NCI-H1048 (cell line): ENCODE data around the gene LRRTM4.

ENCODE experiments used
- DNase-seq: peaks from one replicate; lab custom pipeline; 2025; lab: John Stamatoyannopoulos, UW

The LRRTM4 gene

GRCh38 chr2:77521931-77522470 lies at the start of gene LRRTM4:
Gene LRRTM4 (minus strand): TSS chr2:77522376.
- DNase-seq: no peak

- no peak for DNase-seq
Observed at GRCh38 chr2:77571545-77571944, 49.4 kb upstream of the LRRTM4 start.

- DNase-seq: no peak
Observed at GRCh38 chr2:77567723-77568122, 45.5 kb upstream of the LRRTM4 start.

- DNase-seq: no peak
Observed at GRCh38 chr2:77566582-77566981, 44.4 kb upstream of the LRRTM4 start.

GRCh38 chr2:77566131-77566530 lies 44.0 kb upstream of the LRRTM4 start:
- no peak for DNase-seq

- DNase-seq: no peak
Observed at GRCh38 chr2:77552956-77553355, 30.8 kb upstream of the LRRTM4 start.

- DNase-seq: no peak
Observed at GRCh38 chr2:77538031-77538430, 15.9 kb upstream of the LRRTM4 start.

GRCh38 chr2:77522888-77523287 lies 712 bp upstream of the LRRTM4 start:
- DNase-seq: no peak

GRCh38 chr2:77521548-77521891 lies 656 bp downstream of the LRRTM4 start:
- DNase-seq: no peak

- no peak for DNase-seq
Observed at GRCh38 chr2:77520641-77521547, 1.3 kb downstream of the LRRTM4 start.

GRCh38 chr2:77519888-77520506 lies 2.2 kb downstream of the LRRTM4 start:
- no peak for DNase-seq

- no peak for DNase-seq
Observed at GRCh38 chr2:77519164-77519887, 2.9 kb downstream of the LRRTM4 start.

- no peak for DNase-seq
Observed at GRCh38 chr2:77518311-77518710, 3.9 kb downstream of the LRRTM4 start.

- no peak for DNase-seq
Observed at GRCh38 chr2:77513191-77513590, 9.0 kb downstream of the LRRTM4 start.

- DNase-seq: no peak
Observed at GRCh38 chr2:77512507-77512906, 9.7 kb downstream of the LRRTM4 start.

- DNase-seq: no peak
Observed at GRCh38 chr2:77508511-77508910, 13.7 kb downstream of the LRRTM4 start.

GRCh38 chr2:77507657-77508056 lies 14.5 kb downstream of the LRRTM4 start:
- DNase-seq: no peak

GRCh38 chr2:77488141-77488540 lies 34.0 kb downstream of the LRRTM4 start:
- no peak for DNase-seq

GRCh38 chr2:77487074-77487803 lies 34.9 kb downstream of the LRRTM4 start:
- DNase-seq: no peak

GRCh38 chr2:77484026-77484425 lies 38.1 kb downstream of the LRRTM4 start:
- no peak for DNase-seq

GRCh38 chr2:77479895-77480294 lies 42.3 kb downstream of the LRRTM4 start:
- DNase-seq: no peak

GRCh38 chr2:77479395-77479794 lies 42.8 kb downstream of the LRRTM4 start:
- no peak for DNase-seq
